ENCODE measurements around the gene MPHOSPH10. TPM values are rescaled to one million over a fixed set of nuclear protein-coding genes. Genes with fewer than 3 reads are reported as not detected.
"Not testable (repeated sequence)": the region's sequence is repeated elsewhere in the genome, so short reads cannot be mapped to it uniquely, and the experiment has no call there.

Gene MPHOSPH10
- polyA plus RNA-seq, 3 donors = 42.1 to 46.3 (median 45.7) TPM

DNA sequence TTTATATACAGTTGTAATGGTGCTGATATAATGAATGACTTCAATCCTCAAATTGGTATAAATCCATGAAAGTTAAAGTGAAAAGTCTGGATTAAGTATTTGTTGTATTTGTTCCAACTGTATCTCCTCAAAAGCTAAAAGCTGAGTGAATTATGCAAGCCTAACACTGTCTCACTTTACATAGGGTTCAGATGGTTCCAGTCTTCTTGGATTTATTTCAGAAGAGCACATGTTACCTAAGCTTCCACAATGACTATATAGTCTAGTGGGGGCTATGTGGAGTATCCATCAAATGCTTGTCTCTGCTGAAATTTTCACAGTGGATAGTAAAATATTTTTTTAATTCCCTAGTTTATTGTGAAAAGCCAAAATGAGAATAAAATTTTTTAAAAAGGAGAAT, 13.4 kb upstream of the MPHOSPH10 start:
- DNase-seq = no peak

DNA sequence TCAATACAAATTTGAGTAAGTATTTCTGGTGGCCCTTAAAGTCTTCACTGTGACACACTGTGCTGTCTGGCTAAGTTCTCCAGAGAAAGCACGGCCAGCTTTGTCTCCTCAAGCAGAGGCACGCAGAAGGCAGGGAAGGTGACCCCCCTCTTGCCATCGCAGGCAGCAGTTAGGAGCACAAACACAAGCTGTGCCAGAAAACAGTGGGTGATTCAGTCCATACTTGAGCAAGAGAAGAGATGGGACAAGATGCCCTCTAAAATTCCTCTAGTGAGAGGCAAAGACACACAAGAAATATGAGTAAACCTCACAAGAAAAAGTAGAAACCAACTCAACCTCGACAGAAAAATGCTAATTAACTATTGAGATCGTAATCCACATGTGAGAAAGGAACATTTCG, 10.2 kb upstream of the MPHOSPH10 start:
- DNase-seq = no peak

DNA sequence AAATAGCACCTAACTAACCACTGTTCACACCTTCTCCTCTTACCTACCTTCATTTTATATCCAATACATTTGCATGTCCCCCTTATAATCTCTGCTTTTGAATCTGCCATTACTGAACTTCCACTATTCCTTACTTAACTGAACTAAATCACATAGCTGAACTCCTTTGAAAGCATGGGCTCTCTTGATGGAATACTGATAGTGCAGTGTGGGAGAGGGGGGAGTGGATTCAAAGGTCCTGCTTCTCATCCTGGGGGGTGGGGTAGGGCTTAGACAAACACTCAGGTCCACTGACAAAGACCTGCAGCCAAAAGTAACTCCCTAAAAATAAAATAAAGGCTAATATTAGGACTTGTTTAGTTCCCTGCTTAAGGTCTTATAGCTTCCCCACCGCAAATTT, 9.0 kb upstream of the MPHOSPH10 start:
- DNase-seq = no peak

DNA sequence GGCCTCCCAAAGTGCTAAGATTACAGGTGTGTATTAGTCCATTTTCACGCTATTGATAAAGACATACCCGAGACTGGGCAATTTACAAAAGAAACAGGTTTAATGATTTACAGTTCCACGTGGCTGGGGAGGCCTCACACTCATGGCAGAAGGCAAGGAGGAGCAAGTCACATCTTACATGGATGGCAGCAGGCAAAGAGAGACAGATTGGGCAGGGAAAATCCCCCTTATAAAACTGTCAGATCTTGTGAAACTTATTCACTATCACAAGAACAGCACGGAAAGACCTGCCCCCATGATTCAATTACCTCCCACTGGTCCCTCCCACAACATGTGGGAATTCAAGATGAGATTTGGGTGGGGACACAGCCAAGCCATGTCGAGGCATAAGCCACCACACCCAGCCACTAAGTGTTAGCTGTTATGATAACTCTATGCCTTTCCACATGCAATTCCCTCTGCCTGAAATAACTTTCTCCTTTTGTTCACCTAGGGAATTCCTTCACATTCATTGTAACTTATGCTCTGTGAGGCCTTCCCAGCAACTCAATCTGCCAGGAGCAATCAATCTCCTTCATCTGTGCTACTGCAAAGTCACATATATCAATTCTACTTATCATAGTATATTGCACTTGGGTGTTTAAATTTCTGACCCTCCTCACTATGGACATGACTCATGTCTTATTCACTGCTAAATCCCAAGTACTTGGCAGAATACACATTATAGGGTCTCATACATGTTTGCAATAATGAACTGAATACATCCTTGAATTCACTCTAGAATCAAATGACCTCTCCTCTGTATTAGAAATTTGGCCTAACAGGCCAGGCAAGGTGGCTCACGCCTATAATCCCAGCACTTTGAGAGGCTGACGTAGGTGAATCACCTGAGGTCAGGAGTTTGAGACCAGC, 7.8 kb upstream of the MPHOSPH10 start:
- DNase-seq = no peak

DNA sequence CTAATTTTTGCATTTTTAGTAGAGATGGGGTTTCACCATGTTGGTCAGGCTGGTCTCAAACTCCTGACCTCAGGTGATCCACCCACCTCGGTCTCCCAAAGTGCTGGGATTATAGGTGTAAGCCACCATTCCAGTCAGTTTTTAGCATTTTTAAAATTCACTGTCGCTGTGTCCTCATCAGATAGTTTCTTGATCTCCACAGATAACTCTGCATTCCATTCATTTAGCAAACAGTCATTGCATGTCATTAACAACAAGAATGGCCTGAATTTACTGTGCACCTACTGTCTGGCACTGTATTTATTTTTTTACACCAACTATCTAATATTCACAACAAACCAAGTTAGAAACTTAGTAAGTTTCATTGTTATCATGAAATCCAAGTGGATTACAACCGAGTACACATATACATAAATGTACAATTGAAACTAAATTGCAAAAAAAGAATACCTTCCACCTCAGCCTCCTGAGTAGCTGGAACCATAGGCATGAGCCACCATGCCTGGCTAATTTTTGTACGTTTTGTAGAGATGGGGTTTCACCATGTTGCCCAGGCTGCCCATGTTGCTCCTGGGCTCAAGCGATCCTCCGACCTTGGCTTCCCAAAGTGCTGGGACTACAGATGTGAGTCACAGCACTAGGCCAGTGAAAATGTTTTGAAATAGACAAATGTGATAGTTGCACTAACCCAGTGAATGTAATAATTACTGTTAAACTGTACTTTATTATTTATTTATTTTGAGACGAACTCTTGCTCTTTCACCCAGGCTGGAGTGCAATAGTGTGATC, 4.7 kb upstream of the MPHOSPH10 start:
- DNase-seq = no peak

DNA sequence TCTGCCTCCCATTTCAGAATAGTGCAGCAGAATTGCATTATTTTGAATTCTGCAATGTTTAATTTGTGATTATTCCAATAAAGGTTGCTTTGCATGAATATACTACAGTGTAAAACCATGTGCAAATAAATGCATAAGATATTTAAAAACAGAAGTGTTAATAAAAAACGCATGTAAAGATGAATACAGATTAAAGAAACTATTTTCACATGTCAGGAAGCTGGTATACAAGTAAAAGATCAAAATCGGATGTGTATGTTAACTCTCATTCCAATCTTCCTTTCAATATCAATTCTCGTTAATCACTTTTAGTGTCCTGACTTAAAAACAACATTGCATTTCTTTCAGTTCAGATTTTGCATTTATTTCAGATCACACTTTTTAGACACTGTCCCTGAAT, 3.5 kb upstream of the MPHOSPH10 start:
- no peak for DNase-seq

DNA sequence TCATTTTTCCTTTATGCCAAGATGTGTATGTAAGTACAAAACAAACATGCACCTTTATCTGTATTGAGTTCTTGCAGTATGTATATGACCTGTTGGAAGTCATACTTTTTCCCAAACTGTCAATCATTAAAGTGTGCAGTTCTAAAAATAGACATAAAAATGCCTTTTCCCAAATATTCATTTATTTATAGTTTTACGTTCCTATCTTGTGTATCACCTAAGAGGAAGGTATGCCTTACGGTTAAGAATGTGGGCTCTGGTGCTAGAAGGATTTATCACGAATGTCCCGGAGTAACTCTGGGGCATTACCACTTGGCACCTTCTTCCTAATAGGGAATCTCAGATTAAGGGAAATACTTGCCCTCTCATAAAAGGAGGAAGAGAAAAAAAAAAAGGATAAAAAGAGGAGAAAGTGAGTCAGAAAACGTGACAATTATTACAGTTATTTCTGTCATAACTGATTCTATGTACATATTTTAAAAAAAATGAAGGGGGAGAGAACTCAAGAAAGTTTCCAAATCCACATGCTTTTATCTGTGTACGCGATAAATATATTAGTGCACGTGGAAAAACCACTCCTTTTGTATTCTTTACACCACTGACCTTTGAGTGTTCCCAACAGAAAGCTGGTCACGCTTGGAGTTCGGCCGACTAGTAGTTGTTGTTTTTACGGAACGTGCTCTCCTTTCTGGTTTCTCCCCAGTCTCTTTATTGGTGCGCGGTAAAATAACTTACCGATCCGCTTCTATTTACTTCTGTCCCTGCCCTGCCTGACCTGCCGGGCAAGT, 1.1 kb upstream of the MPHOSPH10 start:
- no peak for DNase-seq

DNA sequence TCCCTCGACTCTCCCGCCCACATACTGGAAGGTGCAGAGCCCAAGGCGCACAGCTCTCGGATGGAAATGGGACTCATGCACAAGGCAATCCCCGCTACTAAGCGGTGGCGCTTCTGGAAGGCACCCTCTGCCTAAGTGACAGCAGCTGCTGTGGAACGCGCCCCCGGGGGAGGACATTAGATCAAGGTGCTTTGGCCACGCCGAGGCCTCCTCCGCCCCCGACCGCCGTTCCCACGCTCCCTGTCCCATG, 607 bp upstream of the MPHOSPH10 start:
- DNase-seq = no peak

DNA sequence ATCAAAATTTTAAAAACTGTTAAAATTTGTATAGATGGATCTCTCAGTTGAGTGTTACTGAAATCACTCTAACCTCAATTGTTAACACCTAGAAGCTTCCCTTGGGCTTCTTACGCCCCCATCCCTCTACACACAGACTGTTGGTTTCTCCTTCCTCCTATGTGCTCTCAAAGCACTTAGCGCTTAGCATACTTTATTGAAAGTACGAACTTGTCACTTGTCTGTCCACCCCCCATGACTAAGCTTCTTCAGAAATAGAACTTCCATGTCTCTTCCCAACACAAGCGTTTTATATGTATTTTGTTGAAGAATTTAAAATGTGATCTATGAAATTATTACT, 441 bp downstream of the MPHOSPH10 start:
- DNase-seq = peak; percentile 9

DNA sequence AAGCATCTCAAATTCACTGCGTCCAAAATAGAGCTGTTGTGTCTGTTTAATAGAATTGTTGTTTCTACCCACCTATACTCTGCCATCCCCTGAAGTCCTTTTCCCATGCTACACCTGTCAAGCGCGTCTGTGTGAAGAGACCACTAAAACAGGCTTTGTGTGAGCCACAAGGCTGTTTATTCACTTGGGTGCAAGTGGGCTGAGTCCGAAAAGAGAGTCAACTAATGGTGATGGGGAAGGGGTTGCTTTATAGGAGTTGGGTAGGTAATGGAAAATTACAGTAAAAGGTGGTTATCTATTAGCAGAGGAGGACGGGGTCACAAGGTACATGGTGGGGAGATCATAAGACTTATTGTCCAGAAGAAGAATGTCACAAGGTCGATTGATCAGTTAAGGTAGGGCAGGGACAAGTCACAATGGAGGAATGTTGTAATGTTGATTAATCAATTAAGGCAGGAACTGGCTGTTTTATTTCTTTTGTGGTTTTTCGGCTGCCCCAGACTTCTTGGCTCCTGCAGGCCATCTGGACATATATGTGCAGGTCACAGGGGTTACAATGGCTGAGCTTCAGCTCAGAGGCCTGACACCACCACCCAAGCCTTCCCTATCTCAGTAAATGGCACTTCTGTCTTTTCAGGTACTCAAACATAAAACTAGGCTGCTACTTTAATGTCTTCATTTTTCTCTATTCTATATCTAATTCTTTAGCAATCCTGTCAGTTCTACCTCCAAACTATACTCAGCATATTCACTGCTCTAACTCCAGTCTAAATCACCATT, 1.1 kb downstream of the MPHOSPH10 start:
- not testable (repeated sequence) for DNase-seq

DNA sequence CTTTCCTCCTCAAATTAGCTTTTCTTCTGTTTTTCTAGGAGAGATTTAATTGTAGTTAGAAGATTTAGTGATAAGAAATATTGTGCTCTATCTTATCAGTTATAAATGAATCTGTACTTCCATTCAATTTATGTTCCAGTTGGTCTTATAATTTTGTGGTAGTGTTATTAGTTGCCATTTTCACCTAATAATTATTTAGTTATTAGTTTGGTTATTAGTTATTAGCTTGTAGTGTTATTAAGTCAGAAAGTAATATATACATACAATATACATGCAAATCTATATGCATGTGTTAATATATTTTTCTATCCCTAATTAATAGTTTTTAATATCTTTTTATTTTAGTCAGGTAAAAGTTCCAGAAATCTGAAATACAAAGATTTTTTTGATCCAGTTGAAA, 3.2 kb downstream of the MPHOSPH10 start:
- no peak for DNase-seq

DNA sequence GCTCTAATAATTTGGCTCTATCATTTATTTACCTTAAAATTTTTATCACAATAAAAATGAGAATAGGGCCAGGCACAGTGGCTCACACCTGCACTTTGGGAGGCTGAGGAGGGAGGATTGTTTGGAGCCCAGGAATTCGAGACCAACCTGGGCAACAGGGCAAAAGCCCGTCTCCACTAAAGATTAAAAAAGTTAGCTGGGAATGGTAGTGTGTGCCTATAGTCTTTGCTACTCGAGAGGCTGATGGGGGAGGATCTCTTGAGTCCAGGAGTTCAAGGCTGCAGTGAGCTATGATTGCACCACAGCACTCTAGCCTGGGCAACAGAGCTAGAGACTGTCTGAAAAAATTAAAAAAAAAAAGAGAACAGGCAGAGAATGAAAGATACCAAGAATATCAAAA, 5.7 kb downstream of the MPHOSPH10 start:
- no peak for DNase-seq

DNA sequence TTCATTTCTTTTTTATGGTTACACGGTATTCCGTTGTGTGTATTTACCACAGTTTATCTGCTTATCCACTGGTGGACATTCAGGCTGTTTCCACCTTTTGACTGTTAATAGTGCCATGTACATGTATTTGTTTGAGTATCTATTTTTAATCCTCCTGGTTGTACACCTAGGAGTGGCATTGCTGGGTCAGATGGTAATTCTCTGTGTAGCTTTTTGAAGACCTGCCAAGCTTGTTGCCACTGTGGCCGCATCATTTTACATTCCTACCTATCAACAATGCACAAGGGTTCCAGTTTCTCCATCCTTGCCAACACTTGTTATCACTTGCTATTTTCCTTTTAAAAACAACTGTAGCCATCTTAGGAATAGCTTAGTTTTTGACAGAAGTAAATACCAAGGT, 13.3 kb downstream of the MPHOSPH10 start:
- no peak for DNase-seq

DNA sequence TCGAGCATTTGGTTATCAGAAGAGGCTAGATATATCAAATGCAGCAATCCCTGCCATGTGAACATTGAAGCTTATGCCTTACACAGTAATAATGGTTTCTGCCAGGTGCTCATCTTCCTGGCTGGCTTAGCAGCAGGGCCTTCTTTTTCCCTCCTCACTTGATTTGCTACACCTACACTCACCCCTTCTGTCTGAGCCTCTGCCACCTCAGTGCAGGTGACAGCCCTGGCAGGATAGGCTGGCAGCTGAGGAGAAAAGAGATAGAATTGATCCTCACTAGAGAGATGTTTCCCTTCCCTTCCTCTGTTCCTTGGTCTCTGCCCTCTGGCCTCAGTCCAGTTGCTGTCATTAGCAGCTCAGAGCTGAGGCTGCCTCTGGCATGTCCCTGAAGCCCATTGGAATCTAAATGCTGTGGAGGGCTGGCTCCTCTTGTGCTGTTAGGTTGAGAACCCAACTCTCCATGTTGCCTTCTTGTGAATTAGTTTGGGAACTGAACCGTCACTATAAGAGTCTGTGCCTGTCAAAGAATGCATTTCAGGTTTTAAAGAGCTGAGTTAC, 18.2 kb downstream of the MPHOSPH10 start:
- DNase-seq = no peak

DNA sequence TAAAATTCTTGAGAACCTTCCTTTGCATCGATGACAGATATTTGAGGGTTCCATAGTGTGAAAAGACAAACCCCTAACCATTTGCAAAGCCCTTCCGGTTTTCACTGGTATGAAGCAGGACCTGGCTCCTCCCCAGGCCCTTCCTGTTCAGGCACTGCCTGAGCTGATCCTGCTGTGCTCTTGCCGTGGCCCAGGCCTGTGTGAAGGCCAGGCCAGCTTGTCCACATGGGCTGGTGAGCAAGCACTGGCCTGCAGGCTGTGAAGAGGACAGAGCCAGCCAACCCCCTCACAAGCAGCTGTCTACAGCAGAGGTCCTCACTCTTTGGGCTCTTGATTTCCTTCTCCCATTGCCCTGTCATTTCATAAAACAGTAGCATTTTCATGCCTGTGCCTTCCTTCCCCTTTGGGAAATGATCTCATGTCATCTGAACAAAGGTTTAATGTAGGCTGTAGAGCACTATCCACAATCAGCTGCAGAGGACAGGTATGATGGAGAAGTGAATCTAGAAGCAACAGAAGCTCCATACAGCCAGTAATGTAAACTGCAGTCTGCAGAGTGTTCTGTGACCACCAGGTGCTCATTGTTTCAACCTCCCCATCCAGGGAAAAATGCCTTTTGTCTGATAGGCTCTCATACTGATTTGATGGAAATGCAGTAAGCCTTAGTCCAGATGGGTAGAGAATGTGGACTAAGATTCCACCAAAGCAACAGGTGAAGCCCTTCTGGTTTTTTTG, 19.8 kb downstream of the MPHOSPH10 start:
- DNase-seq = no peak

DNA sequence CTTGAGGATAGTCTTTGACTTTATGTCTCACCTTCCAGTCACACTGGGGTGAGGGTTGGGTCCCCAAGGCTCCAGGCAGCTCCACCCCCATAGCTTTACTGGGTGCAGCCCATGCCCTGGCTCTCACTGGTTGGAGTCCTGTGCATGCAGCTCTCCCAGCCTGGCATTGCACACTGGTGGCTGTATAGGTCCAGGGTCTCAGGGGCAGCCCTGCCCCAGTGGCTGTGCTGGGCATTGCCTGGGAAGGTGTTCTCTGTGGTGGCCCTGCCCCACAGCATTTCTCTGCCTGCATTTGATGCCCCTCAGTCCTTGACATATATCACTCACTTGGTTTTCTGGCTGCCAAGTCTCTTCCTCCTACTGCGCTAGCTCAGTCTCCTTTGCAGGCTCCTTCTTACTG, 21.2 kb downstream of the MPHOSPH10 start:
- DNase-seq = no peak

DNA sequence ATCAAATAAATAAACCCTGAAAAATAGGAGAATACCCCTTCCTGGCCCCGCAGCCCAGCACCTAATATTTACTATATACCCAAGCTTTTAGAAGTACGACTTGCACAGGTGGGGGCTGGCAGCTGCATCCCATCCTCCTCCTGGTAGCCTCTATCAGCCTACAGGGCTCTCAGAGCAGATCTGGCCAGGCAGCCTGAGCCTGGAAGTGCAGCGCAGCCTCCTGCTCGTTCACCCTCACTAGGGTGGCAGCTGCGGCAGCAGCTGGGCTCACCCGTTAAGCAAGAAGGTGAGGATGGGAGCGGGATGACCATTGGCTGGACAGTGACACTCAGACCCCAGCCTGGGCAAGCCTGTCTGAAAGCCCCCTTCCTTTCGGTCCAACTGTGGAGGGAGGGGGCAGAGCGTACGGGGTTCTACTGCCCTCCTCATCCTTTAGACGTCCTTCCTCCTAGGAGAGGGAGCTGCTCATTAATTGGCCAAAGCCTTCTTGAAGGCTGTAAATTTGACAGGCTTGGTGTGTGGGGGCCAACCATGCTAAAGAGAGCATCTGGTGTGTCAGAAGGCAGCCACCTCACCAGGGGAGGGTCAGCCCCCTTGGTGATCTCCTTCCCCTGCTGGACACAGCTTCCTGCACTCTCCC, 23.3 kb downstream of the MPHOSPH10 start:
- no peak for DNase-seq

DNA sequence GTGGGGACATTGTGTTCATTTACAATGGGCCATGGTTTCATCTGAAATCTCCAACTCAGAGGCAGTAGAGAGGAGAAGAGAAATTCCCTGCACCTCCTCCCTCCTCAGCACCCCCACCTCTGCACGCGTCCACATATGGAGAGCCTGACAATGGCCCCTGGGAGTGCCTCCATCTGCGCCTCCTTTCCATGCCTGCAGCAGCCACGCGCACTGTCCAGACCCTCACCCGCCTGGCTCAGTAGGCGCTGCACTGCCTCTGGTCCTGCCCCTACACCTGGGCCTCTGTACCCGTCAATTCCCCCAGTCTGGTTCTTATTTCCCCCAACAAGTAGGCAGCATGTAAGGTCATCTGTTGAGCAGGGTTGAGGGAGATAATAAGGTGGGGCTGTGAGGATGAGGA, 23.8 kb downstream of the MPHOSPH10 start:
- no peak for DNase-seq

DNA sequence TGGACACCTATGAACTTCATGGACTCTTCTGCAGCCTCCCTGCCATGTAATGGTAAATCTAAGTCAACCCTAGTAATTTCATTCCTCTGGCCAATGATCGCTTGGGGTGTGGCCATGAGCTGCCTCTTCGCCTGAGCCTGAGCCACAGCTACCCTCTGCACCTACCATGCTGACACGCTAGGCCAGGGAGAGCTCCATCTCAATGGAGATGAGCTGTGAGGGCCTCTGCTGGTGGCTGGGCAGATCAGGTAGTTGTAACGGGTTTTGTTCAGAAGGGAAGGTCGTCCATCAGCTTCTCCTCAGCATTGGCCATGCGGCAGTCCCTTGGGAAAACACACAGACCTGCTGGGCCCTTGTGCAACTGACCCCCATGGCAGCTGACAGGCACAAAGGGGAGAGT, 24.4 kb downstream of the MPHOSPH10 start:
- no peak for DNase-seq

DNA sequence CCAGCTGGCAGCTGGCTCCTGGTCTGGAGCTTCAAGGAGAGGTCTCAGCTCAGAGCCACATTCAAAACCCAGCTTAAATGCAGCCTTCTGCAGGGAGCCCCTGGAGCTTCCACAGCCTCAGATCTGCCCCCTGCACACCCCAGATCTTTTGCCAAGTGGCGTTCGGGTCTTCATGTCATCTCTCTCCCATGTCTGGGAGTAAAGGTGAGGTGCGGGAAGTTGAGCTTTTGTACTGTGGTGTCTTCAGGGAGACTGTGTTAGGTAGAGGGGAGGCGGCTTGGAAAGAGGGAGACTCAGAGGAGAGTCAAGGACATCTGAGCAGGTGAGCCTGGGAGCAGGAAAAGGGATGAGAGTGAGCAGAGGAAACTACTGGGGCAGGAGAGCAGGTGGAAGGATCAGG, 25.4 kb downstream of the MPHOSPH10 start:
- no peak for DNase-seq
